OCI-LY7 (cell line): ENCODE results near the gene MARCHF9. TPM values are rescaled to one million over a fixed set of nuclear protein-coding genes. Genes with fewer than 3 reads are reported as not detected.

Experiments used
- BruUV-seq: library from RNA; stranded (reverse); fragments of 400-500 nt; replicated peaks from 2 replicates; lab custom pipeline; 2021; lab: Mats Ljungman, UMichigan
- CTCF ChIA-PET: fragments of 300-600 bp; sonication (Branson Sonifier 250); formaldehyde crosslinking; loops from one replicate; lab custom pipeline; 2022; ENCODE audit warnings: antibody characterized with exemption; ENCODE audit not compliant: unreplicated experiment; lab: Charles Lee
- POLR2A ChIA-PET: fragments of 300-600 bp; sonication (Branson Sonifier 250); formaldehyde crosslinking; loops from one replicate; lab custom pipeline; 2022; ENCODE audit warnings: antibody characterized with exemption; lab: Charles Lee
- DNase-seq: peaks from one replicate; pipeline ENCODE4 v3.0.0-alpha.2; 2015; ENCODE audit warnings: low spot score
- H2AFZ ChIP-seq: fragments of 200-600 bp; sonication (generic), shearing (Covaris generic); 2 replicates; pipeline ENCODE4 v1.6.1; 2014; ENCODE audit warnings: mild to moderate bottlenecking, antibody characterized with exemption, low read length, moderate library complexity
- H3K27ac ChIP-seq: fragments of 200-600 bp; sonication (generic); 2 replicates; pipeline ENCODE4 v1.5.1; 2014; ENCODE audit warnings: mixed run types, low read depth, mild to moderate bottlenecking, moderate library complexity, low read length, inconsistent platforms; ENCODE audit not compliant: poor library complexity, severe bottlenecking
- H3K36me3 ChIP-seq: fragments of 200-600 bp; sonication (generic); 2 replicates; pipeline ENCODE4 v1.6.1; 2014; ENCODE audit warnings: mild to moderate bottlenecking, antibody characterized with exemption, low read length, moderate library complexity, mixed read lengths; ENCODE audit not compliant: insufficient read depth
- H3K4me1 ChIP-seq: fragments of 200-600 bp; sonication (generic); 2 replicates; pipeline ENCODE4 v1.5.1; 2014; ENCODE audit warnings: mild to moderate bottlenecking, low read length; ENCODE audit not compliant: insufficient read depth, poor library complexity, severe bottlenecking
- H3K4me2 ChIP-seq: fragments of 200-600 bp; sonication (generic); 2 replicates; pipeline ENCODE4 v1.6.1; 2014; ENCODE audit warnings: mild to moderate bottlenecking, low read length
- H3K4me3 ChIP-seq: fragments of 200-600 bp; sonication (generic); 2 replicates; pipeline ENCODE4 v1.5.1; 2014; ENCODE audit warnings: mild to moderate bottlenecking, low read depth, low read length; ENCODE audit not compliant: poor library complexity, severe bottlenecking
- H3K79me2 ChIP-seq: fragments of 200-600 bp; sonication (generic); 2 replicates; pipeline ENCODE4 v1.6.1; 2016; ENCODE audit warnings: low read depth, mild to moderate bottlenecking, low read length, moderate library complexity, mixed read lengths; ENCODE audit not compliant: insufficient read depth
- H3K9me2 ChIP-seq: fragments of 200-600 bp; sonication (generic); 2 replicates; pipeline ENCODE4 v1.6.1; 2016; ENCODE audit warnings: mild to moderate bottlenecking, low read length, mixed read lengths; ENCODE audit not compliant: insufficient read depth
- H3K9me3 ChIP-seq: fragments of 200-600 bp; sonication (generic); 2 replicates; pipeline ENCODE4 v1.6.1; 2014; ENCODE audit warnings: mild to moderate bottlenecking, mixed run types, low read length, mixed read lengths
- H4K20me1 ChIP-seq: fragments of 200-600 bp; sonication (generic); 2 replicates; pipeline ENCODE4 v1.6.1; 2014; ENCODE audit warnings: mild to moderate bottlenecking, antibody characterized with exemption, low read length, moderate library complexity, mixed read lengths; ENCODE audit not compliant: insufficient read depth
- EZH2phosphoT487 ChIP-seq: fragments of 200-600 bp; sonication (generic); IDR thresholded peaks from 2 replicates; pipeline ENCODE4 v1.6.1; 2018; ENCODE audit warnings: low read depth, borderline replicate concordance, mild to moderate bottlenecking, mixed run types, antibody characterized with exemption, low read length, moderate library complexity, mixed read lengths
- intact Hi-C: fragments of 100-400 bp; cut with micrococcal nuclease; formaldehyde crosslinking; loops from one replicate; pipeline ENCODE4 v1.10.0; 2022; ENCODE audit not compliant: unreplicated experiment
- total RNA-seq, 2 experiments: library from RNA; depleted of rRNA in 1 of 2; stranded (reverse); fragments of >200 nt in 1 of 2; shearing (Covaris generic) in 1 of 2; gene quantifications; 2 replicates each; pipeline ENCODE4 v1.2.3, GENCODE V29; 2014 to 2022
- TF ChIP-seq, protein P1 (sequence below): fragments of 200-600 bp; sonication (generic); conservative IDR thresholded peaks from 2 replicates; pipeline ENCODE4 v1.5.1; 2014; ENCODE audit warnings: mild to moderate bottlenecking, antibody characterized with exemption, low read length, moderate library complexity, mixed read lengths

The MARCHF9 gene
- total RNA-seq, 2 experiments from 2014 or later, result 29.3 to 46.2 TPM

GRCh38 chr12:57765698-57766463, 11.0 kb downstream of the MARCHF9 start:
- no peaks in the 10 kb centered on the region for H4K20me1 ChIP-seq
- no peak overlapping the region for H3K4me2 ChIP-seq
- TF ChIP-seq EZH2phosphoT487, result no peak
- TF ChIP-seq, protein P1, sequence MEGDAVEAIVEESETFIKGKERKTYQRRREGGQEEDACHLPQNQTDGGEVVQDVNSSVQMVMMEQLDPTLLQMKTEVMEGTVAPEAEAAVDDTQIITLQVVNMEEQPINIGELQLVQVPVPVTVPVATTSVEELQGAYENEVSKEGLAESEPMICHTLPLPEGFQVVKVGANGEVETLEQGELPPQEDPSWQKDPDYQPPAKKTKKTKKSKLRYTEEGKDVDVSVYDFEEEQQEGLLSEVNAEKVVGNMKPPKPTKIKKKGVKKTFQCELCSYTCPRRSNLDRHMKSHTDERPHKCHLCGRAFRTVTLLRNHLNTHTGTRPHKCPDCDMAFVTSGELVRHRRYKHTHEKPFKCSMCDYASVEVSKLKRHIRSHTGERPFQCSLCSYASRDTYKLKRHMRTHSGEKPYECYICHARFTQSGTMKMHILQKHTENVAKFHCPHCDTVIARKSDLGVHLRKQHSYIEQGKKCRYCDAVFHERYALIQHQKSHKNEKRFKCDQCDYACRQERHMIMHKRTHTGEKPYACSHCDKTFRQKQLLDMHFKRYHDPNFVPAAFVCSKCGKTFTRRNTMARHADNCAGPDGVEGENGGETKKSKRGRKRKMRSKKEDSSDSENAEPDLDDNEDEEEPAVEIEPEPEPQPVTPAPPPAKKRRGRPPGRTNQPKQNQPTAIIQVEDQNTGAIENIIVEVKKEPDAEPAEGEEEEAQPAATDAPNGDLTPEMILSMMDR, result no peak
- BruUV-seq, result no TSS peak
- ChIA-PET CTCF (interaction anchor here (1.4 kb wide), 1 partner anchor 10 kb away, joined by 3 read pairs; no protein-coding TSS in a partner anchor), POLR2A (interaction anchor here (0.7 to 1.0 kb wide), 2 partner anchors 16 to 537 kb away, joined by 3 to 4 read pairs; partner anchors contain the start of gene SHMT2)
- H3K4me1 ChIP-seq, result peaks cover 12% of the 10 kb centered on the region
- intact Hi-C loops, result no loop called here
- no peak overlapping the region for H2AFZ ChIP-seq
- no peaks in the 10 kb centered on the region for H3K9me3 ChIP-seq
- H3K9me2 ChIP-seq, result no peaks in the 10 kb centered on the region
- H3K79me2 ChIP-seq, result peaks cover 4% of the 10 kb centered on the region; the same call in 1 of the 2 replicates
- H3K36me3 ChIP-seq, result peaks cover 46% of the 10 kb centered on the region
- H3K27ac ChIP-seq, result no peak overlapping the region
- DNase-seq, result no peak
- no peak overlapping the region for H3K4me3 ChIP-seq

DNA sequence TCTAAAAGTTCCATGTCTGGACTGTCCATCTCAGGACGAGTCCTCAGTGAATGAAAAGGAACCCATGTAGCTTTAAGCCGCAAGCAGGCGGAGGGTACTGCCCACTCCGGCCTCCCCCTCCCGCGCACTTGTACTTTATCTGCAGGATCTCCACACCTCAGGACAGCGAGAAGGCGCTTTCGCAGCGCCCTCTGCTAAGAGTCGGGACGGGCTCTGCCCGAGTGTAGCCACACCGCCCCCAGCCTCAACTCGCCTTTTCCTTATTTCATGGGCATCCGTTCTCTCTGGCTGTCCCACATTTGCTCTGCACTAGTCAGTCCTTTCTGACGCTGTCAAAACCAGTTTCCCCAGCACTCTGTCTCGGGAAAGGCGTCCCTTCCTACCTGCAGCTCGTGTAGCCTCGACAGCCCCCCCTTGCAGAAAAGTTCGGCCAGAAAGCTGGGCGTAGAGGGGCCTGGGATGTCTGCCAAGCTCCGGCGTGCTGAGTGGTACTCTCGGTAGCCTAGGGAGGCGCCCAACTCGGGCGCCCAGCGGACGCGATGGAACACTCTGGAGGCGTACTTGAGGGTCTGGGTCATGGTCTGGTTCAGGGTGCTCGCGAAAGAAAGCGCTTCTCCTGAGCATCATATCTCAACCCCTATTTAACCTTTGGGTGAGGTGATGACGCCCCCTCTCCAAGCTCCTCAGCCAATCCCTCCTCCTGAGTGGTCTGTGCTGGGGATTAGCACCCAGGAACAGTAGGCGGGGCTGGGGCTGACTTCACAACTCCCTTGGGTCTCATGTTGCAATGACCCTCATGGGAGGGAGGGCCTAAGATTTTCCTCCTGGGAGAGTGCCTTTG, 11.8 kb downstream of the MARCHF9 start, which contains the start of gene CYP27B1:
TSS of gene CYP27B1 (minus strand) at position 615 of the 841 bp plus-strand sequence. CDS start at position 578, 37 bp downstream.
- Histone ChIP-seq H3K9me3 (no peaks in the 10 kb centered on the region), H3K79me2 (peaks cover 12% of the 10 kb centered on the region; the same call in 1 of the 2 replicates), H3K4me2 (no peak within 1 kb of the TSS), H3K36me3 (peaks cover 42% of the 10 kb centered on the region), H2AFZ (no peak within 1 kb of the TSS), H3K9me2 (no peaks in the 10 kb centered on the region), H3K4me1 (peaks cover 13% of the 10 kb centered on the region), H3K4me3 (no peak within 1 kb of the TSS), H3K27ac (no peak within 1 kb of the TSS), H4K20me1 (no peaks in the 10 kb centered on the region)
- BruUV-seq, result no TSS peak
- CTCF ChIA-PET, result no interaction called here
- TF ChIP-seq, protein P1, result no peak
- TF ChIP-seq EZH2phosphoT487, result no peak
- POLR2A ChIA-PET, result interaction anchor here (0.7 to 1.0 kb wide), 2 partner anchors 15 to 538 kb away, joined by 3 to 4 read pairs; partner anchors contain the start of gene SHMT2
- no peak for DNase-seq
- intact Hi-C loops, result no loop called here
